Gastrocnemius medialis (tissue), 4 donors: ENCODE data around the gene RETREG1.

Experiments
- POLR2A ChIP-seq, 2 donors: fragments of 450-650 bp; IDR thresholded peaks; one replicate each; pipeline ENCODE4 v1.6.1; 2017; ENCODE audit warnings: antibody characterized with exemption in 2 of 2, mild to moderate bottlenecking in 2 of 2, moderate library complexity in 2 of 2
- TF ChIP-seq, protein P1 (sequence below), 5 experiments: fragments of 450-650 bp in 3 of 5; fragments of 200-600 bp in 2 of 5; sonication (generic) in 2 of 5; IDR thresholded peaks in 4 of 5; conservative IDR thresholded peaks in 1 of 5; 1 replicate in 4 of 5; 2 replicates in 1 of 5; pipeline ENCODE4 v1.5.1; 2016 to 2019; ENCODE audit warnings: antibody characterized with exemption in 5 of 5, mild to moderate bottlenecking in 3 of 5, moderate library complexity in 3 of 5

DNA sequence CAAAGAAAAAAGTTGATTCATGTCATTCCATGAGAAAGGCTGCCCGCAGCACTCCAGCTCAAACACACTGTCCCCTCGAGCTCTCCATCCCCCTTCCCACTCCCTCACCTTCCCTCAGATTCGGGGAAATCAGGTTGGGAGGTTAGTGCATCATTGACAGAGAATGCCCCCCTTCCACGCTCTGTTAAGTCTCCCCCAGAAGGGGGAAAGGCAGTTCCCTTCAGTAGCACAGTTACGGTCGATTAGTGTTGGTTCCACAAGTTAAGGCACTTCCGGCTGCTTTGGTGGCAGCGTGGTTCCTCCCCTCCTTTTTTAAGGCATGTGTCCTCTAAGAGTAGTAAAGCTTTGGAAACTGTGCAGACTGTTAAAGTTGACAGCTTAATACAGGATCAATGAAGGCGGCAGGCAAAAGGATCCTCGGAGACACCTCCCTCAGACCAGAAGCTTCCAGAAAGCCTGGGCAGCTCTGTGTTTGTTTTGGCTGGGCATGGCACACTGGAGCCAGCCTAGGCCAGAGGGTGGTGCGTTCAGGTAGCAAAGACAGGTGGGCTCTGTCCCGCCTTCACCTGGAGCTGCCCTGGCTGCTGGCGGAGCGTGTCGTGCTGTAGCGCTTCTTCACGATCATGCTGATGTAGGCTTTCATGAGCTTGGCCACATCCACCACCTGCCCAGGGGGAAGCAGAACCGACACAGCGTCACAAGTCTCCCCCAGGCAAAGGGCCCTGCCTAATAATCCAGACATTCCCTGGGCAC lies 49.5 kb upstream of the RETREG1 start:
- TF ChIP-seq, protein P1, sequence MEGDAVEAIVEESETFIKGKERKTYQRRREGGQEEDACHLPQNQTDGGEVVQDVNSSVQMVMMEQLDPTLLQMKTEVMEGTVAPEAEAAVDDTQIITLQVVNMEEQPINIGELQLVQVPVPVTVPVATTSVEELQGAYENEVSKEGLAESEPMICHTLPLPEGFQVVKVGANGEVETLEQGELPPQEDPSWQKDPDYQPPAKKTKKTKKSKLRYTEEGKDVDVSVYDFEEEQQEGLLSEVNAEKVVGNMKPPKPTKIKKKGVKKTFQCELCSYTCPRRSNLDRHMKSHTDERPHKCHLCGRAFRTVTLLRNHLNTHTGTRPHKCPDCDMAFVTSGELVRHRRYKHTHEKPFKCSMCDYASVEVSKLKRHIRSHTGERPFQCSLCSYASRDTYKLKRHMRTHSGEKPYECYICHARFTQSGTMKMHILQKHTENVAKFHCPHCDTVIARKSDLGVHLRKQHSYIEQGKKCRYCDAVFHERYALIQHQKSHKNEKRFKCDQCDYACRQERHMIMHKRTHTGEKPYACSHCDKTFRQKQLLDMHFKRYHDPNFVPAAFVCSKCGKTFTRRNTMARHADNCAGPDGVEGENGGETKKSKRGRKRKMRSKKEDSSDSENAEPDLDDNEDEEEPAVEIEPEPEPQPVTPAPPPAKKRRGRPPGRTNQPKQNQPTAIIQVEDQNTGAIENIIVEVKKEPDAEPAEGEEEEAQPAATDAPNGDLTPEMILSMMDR (IDR thresholded peaks at IDR 0.05 in 4 of 5, conservative IDR thresholded peaks at IDR 0.05 in 1 of 5), result no peak
- no peak for TF ChIP-seq POLR2A (IDR thresholded peaks at IDR 0.05)
